Gastrocnemius medialis (tissue), 4 donors: ENCODE data around the gene ARHGAP5. TPM values are rescaled to one million over a fixed set of nuclear protein-coding genes. Genes with fewer than 3 reads are reported as not detected.

Source experiments
- ATAC-seq, 2 donors: fragments of 150-250 bp; one replicate each; pipeline ENCODE4 v1.9.1; 2016
- DNase-seq, 2 donors: peaks; one replicate each; pipeline ENCODE4 v3.0.0-alpha.2; 2019
- H3K27ac ChIP-seq, 4 donors: fragments of 200-600 bp; sonication (generic); 1 replicate in 1 of 4; 2 replicates in 3 of 4; pipeline ENCODE4 v1.5.1; 2016 to 2018; ENCODE audit warnings: mild to moderate bottlenecking in 2 of 4, moderate library complexity in 1 of 4
- H3K27me3 ChIP-seq, 3 donors: fragments of 200-600 bp; sonication (generic) in 2 of 3; 1 replicate in 1 of 3; 2 replicates in 2 of 3; pipeline versions ENCODE4 v1.5.1 to v1.6.0; 2016 to 2019; ENCODE audit warnings: mild to moderate bottlenecking in 1 of 3, moderate library complexity in 1 of 3
- H3K36me3 ChIP-seq, 2 donors: fragments of 200-600 bp; sonication (generic) in 1 of 2; one replicate each; pipeline ENCODE4 v1.5.1; 2017 to 2018
- H3K4me1 ChIP-seq, 2 donors: fragments of 200-600 bp; sonication (generic) in 1 of 2; one replicate each; pipeline ENCODE4 v1.5.1; 2016 to 2017; ENCODE audit warnings: mild to moderate bottlenecking in 2 of 2
- H3K4me3 ChIP-seq, 4 donors: fragments of 200-600 bp; sonication (generic) in 3 of 4; 1 replicate in 1 of 4; 2 replicates in 3 of 4; pipeline ENCODE4 v1.5.1; 2016 to 2019; ENCODE audit warnings: mild to moderate bottlenecking in 2 of 4
- H3K9me3 ChIP-seq, 3 donors: fragments of 200-600 bp; sonication (generic) in 2 of 3; 1 replicate in 1 of 3; 2 replicates in 2 of 3; pipeline ENCODE4 v1.5.1; 2016 to 2019
- CTCF ChIP-seq, 5 experiments: fragments of 450-650 bp in 3 of 5; fragments of 200-600 bp in 2 of 5; sonication (generic) in 2 of 5; IDR thresholded peaks in 4 of 5; conservative IDR thresholded peaks in 1 of 5; 1 replicate in 4 of 5; 2 replicates in 1 of 5; pipeline ENCODE4 v1.5.1; 2016 to 2019; ENCODE audit warnings: antibody characterized with exemption in 5 of 5, mild to moderate bottlenecking in 3 of 5, moderate library complexity in 3 of 5
- POLR2A ChIP-seq, 2 donors: fragments of 450-650 bp; IDR thresholded peaks; one replicate each; pipeline ENCODE4 v1.6.1; 2017; ENCODE audit warnings: antibody characterized with exemption in 2 of 2, mild to moderate bottlenecking in 2 of 2, moderate library complexity in 2 of 2
- in situ Hi-C, 4 donors: fragments of 200-750 bp; cut with MboI; loops; one replicate each; pipeline versions ENCODE4 v1.15.0 to v1.8.0; 2017; ENCODE audit warnings: low sequenced_read_pairs in 4 of 4
- intact Hi-C: fragments of 100-400 bp; cut with DNase I; formaldehyde crosslinking; loops from one replicate; pipeline ENCODE4 v1.15.1; 2023; ENCODE audit warnings: low total_unique reads
- total RNA-seq, 4 donors: library from RNA; depleted of rRNA; stranded (reverse); fragments of >200 nt; gene quantifications; one replicate each; pipeline versions ENCODE4 v1.1.0 to v1.2.3, GENCODE V29; 2016

ARHGAP5 gene
- total RNA-seq, 4 donors from 2014 or later, result 56.5 to 76.9 (median 66.9) TPM

- Histone ChIP-seq H3K36me3 (no peaks in the 10 kb centered on the region), H3K27ac (no peak overlapping the region), H3K4me3 (no peak overlapping the region), H3K9me3 (no peaks in the 10 kb centered on the region), H3K4me1 (peaks cover 9 to 17% of the 10 kb centered on the region in 2 donors), H3K27me3 (no peaks in the 10 kb centered on the region)
- in situ Hi-C loops (loop anchor here (5.0 to 25.0 kb wide), 7 partner anchors 132 to 490 kb away; partner anchors contain the start of genes RNU6-7 (in 1 of the 4) and RNU6-8 (in 1 of the 4)), intact Hi-C loops (loop anchor here (1.0 to 10.0 kb wide), 4 partner anchors 145 to 862 kb away; partner anchors contain the start of gene NPAS3)
- TF ChIP-seq CTCF (IDR thresholded peaks at IDR 0.05 in 4 of 5, conservative IDR thresholded peaks at IDR 0.05 in 1 of 5) (no peak), POLR2A (IDR thresholded peaks at IDR 0.05) (no peak)
- no peak for DNase-seq
- ATAC-seq, result no peak
Observed at GRCh38 chr14:32072676-32073075, 4.4 kb upstream of the ARHGAP5 start.

GRCh38 chr14:32073537-32074189, 3.4 kb upstream of the ARHGAP5 start:
- H3K27me3 ChIP-seq, result no peaks in the 10 kb centered on the region
- no peak for TF ChIP-seq POLR2A (IDR thresholded peaks at IDR 0.05)
- peak; percentile 70 to 81 (median 77) for TF ChIP-seq CTCF (IDR thresholded peaks at IDR 0.05 in 4 of 5, conservative IDR thresholded peaks at IDR 0.05 in 1 of 5)
- intact Hi-C loops, result loop anchor here (1.0 to 10.0 kb wide), 4 partner anchors 146 to 861 kb away; partner anchors contain the start of gene NPAS3
- H3K27ac ChIP-seq, result no peak overlapping the region
- no peak for ATAC-seq
- in situ Hi-C loops, result loop anchor here (5.0 to 25.0 kb wide), 7 partner anchors 131 to 489 kb away; partner anchors contain the start of genes RNU6-7 (in 1 of the 4) and RNU6-8 (in 1 of the 4)
- no peaks in the 10 kb centered on the region for H3K36me3 ChIP-seq
- peaks cover 13 to 23% of the 10 kb centered on the region in 2 donors for H3K4me1 ChIP-seq
- peak; percentile 29 to 43 for DNase-seq
- no peak overlapping the region for H3K4me3 ChIP-seq
- no peaks in the 10 kb centered on the region for H3K9me3 ChIP-seq

DNA sequence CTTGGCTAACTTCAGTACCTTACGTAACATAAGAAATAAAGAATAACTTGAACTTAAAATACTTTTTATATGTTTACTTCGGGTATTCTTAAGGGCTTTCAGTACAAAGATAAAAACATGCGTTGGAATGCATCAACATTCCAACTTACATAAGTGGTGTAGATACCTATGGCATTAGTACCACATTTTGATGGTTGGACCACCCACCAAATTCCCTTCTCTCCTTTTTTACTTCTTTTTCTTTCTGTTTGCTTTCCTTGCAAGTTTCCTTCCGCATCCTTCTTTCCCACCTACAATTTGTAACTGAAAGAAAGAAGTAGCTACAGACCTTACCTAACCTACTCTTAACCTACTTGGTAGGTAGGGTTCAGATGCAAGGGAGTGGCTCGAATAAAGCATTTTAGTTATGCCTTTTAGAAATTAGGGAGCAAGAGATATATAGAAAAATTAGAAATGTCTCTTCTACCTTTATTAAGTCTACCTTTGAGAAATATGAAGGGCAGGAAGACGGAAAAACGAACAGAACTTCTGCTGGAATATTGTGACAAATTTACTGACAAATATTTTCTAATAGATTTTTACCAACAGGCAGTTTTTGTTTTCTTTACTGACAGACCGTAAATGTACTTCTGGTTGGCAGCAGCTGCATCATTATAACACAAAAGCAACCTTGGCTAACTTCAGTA, 2.1 kb upstream of the ARHGAP5 start:
- DNase-seq (no peak), ATAC-seq (no peak)
- H3K4me3 ChIP-seq, result peak overlapping the region; percentile 89 to 99 (median 96)
- intact Hi-C loops, result loop anchor here (1.0 to 10.0 kb wide), 4 partner anchors 148 to 868 kb away; partner anchors contain the start of genes HECTD1 and NPAS3
- in situ Hi-C loops, result loop anchor here (5.0 to 25.0 kb wide), 8 partner anchors 127 to 487 kb away; partner anchors contain the start of genes RNU6-7 (in 2 of the 4) and RNU6-8 (in 2 of the 4)
- no peaks in the 10 kb centered on the region for H3K27me3 ChIP-seq
- H3K36me3 ChIP-seq, result no peaks in the 10 kb centered on the region
- peak overlapping the region; percentile 98 to 100 (median 100) for H3K27ac ChIP-seq
- TF ChIP-seq CTCF (IDR thresholded peaks at IDR 0.05 in 4 of 5, conservative IDR thresholded peaks at IDR 0.05 in 1 of 5) (no peak), POLR2A (IDR thresholded peaks at IDR 0.05) (no peak)
- no peaks in the 10 kb centered on the region for H3K9me3 ChIP-seq
- peaks cover 27 to 36% of the 10 kb centered on the region in 2 donors for H3K4me1 ChIP-seq

DNA sequence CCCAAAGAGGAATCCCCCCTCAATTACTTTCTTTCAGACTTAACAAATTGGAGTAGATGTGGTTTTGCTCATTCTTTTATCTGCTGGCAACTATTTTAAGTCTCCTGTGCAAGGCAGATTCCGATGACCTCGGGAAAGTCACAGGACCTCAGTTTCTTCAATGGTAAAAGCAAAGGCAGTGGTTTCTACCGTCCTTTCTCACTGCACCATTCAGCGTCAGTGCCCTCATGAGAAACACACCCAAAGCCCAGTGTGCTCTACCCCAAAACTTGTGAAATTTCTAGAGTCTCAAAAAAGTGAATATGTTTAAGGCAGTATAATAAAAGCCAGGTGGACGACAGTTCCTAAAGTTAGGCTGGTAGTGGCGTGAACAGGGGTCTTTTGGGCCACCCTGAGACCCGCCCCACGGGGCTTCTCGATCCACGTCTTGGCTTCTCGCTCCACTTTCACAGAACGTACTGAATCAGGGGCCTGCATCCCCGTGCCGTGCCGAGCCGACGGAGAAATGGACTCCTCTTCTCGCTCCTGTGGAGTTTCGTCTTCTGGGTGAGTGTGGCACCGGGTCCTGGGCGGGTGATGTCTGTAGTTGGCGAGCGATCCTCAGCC, 1.3 kb upstream of the ARHGAP5 start:
- ATAC-seq (peak; percentile 49 to 53), DNase-seq (peak; percentile 22 to 65)
- Histone ChIP-seq H3K4me1 (peaks cover 27 to 37% of the 10 kb centered on the region in 2 donors), H3K9me3 (no peaks in the 10 kb centered on the region), H3K4me3 (peak overlapping the region; percentile 89 to 99 (median 96)), H3K36me3 (no peaks in the 10 kb centered on the region), H3K27ac (peak overlapping the region; percentile 98 to 100 (median 100)), H3K27me3 (no peaks in the 10 kb centered on the region)
- TF ChIP-seq CTCF (IDR thresholded peaks at IDR 0.05 in 4 of 5, conservative IDR thresholded peaks at IDR 0.05 in 1 of 5) (no peak), POLR2A (IDR thresholded peaks at IDR 0.05) (no peak)
- intact Hi-C loops (loop anchor here (1.0 to 10.0 kb wide), 6 partner anchors 126 to 868 kb away; partner anchors contain the start of genes DTD2, HECTD1 and NPAS3), in situ Hi-C loops (loop anchor here in 3 of 4 donors (5.0 to 25.0 kb wide), 5 partner anchors 127 to 487 kb away; partner anchors contain the start of genes RNU6-7 (in 2 of the 3) and RNU6-8 (in 2 of the 3))
